ENCODE measurements around the gene ZNF436. TPM values are rescaled to one million over a fixed set of nuclear protein-coding genes. Genes with fewer than 3 reads are reported as not detected.

Gene ZNF436
- total and polyA plus RNA-seq, 9 of the 15 experiments (the other 6 are each of a cell fraction or from before 2014, with no cell fraction given) = 2.1 to 11.3 (median 6.8) TPM

- Histone ChIP-seq H3K79me2 (ENCODE audit: control insufficient read depth, insufficient read depth, low read length) (peaks cover 54% of the 10 kb centered on the region), H3K4me3 (peak overlapping the region; percentile 58), H3K4me2 (ENCODE audit: insufficient read depth, low read length) (peak overlapping the region; percentile 98), H3K36me3 (ENCODE audit: control insufficient read depth, insufficient read depth, low read length) (peaks cover 21% of the 10 kb centered on the region), H3K27ac (ENCODE audit: extremely low read depth, low read depth, low read length) (peak overlapping the region; percentile 97), H3K27me3 (ENCODE audit: control insufficient read depth in 2 of 2, insufficient read depth in 2 of 2, low read length in 2 of 2) (no peaks in the 10 kb centered on the region), H3K9ac (ENCODE audit: insufficient read depth in 1 of 2, low read depth in 2 of 2, low read length in 2 of 2) (peak overlapping the region; percentile 75 to 99; a peak in 3 of 4 replicates), H3K9me3 (replicated peaks; ENCODE audit: control insufficient read depth, insufficient read depth, low read depth, low read length) (no peaks in the 10 kb centered on the region), H2AFZ (ENCODE audit: low read depth, low read length) (peak overlapping the region; percentile 56), H3K4me1 (replicated peaks in 1 of 2; ENCODE audit: control insufficient read depth in 2 of 2, insufficient read depth in 2 of 2, low read length in 2 of 2) (peaks cover 23 to 36% of the 10 kb centered on the region in 2 experiments), H4K20me1 (replicated peaks; ENCODE audit: control insufficient read depth, insufficient read depth, low read length) (no peaks in the 10 kb centered on the region), H3K9me1 (ENCODE audit: control insufficient read depth, insufficient read depth, low read length) (no peaks in the 10 kb centered on the region)
- CTCF ChIA-PET (ENCODE audit: low intra/inter-chr PET ratio) = interaction anchor here (1.0 kb wide), 1 partner anchor 12 kb away, joined by 3 read pairs; no protein-coding TSS in a partner anchor
- 22% methylated on average over 5 of the region's 5 CpGs for WGBS (ENCODE audit: insufficient coverage, low coverage, missing lambda C conversion rate)
- no TSS peak for BruUV-seq (replicated peaks)
- intact Hi-C loops (cut with micrococcal nuclease) = no loop called here
- in situ Hi-C loops (cut with MboI) = no loop called here
- FAIRE-seq (no peak), ATAC-seq (no peak), DNase-seq (ENCODE audit: extremely low read depth in 1 of 4, low spot score in 3 of 4) (no peak)
- POLR2A ChIA-PET = interaction anchor here (0.6 to 1.7 kb wide), 11 partner anchors 8 to 189 kb away, joined by 3 to 8 read pairs (median 4); partner anchors contain the start of genes HNRNPR and ID3
- TF ChIP-seq ZNF639 (CRISPR knock-in tag; conservative IDR thresholded peaks at IDR 0.05 in 1 of 2, IDR thresholded peaks at IDR 0.05 in 1 of 2) (0 out of 4 replicates have a peak, but pooled peaks of 1 of the 2 experiments have one; percentile 18), MECOM (CRISPR knock-in tag; IDR thresholded peaks at IDR 0.05) (no peak), POLR3A (IDR thresholded peaks at IDR 0.05; ENCODE audit: borderline replicate concordance, extremely low read depth, insufficient read depth, insufficient read length) (no peak), SIN3A (IDR thresholded peaks at IDR 0.05; ENCODE audit: borderline replicate concordance in 2 of 2, control insufficient read depth in 1 of 2, low read depth in 2 of 2, low read length in 2 of 2) (0 out of 4 replicates have a peak, but pooled peaks of 1 of the 2 experiments have one; percentile 11), CTCF (IDR thresholded peaks at IDR 0.05 in 2 of 3, conservative IDR thresholded peaks at IDR 0.05 in 1 of 3; ENCODE audit: insufficient read depth in 2 of 3, low read depth in 1 of 3, low read length in 3 of 3) (0 out of 6 replicates have a peak, but pooled peaks of 1 of the 3 experiments have one; percentile 8), NCOR1 (IDR thresholded peaks at IDR 0.05) (no peak), ZNF12 (CRISPR knock-in tag; IDR thresholded peaks at IDR 0.05) (no peak), YY1 (IDR thresholded peaks at IDR 0.05; ENCODE audit: borderline replicate concordance in 1 of 3, control insufficient read depth in 1 of 3, extremely low read depth in 1 of 3, insufficient read depth in 3 of 3, insufficient read length in 1 of 3, insufficient replicate concordance in 2 of 3, low read depth in 1 of 3, low read length in 2 of 3) (peak in 1 of 3 experiments; percentile 2), PRDM10 (IDR thresholded peaks at IDR 0.05; ENCODE audit: partially characterized antibody) (no peak), FOXA3 (CRISPR knock-in tag; conservative IDR thresholded peaks at IDR 0.05 in 1 of 2, IDR thresholded peaks at IDR 0.05 in 1 of 2) (0 out of 4 replicates have a peak, but pooled peaks of 1 of the 2 experiments have one; percentile 38), NFXL1 (CRISPR knock-in tag; IDR thresholded peaks at IDR 0.05) (no peak), CREB1 (IDR thresholded peaks at IDR 0.05) (no peak), CREB1 (CRISPR knock-in tag; IDR thresholded peaks at IDR 0.05) (no peak)
Measured at GRCh38 chr1:23370330-23370708, 683 bp upstream of the ZNF436 start.
